Left ventricle myocardium superior (tissue), 1 donor: ENCODE measurements around the gene UBL5. TPM values are rescaled to one million over a fixed set of nuclear protein-coding genes. Genes with fewer than 3 reads are reported as not detected.

Experiments used
- ATAC-seq: fragments of 200-7000 bp; cut with Tn5 transposase; one replicate; pipeline ENCODE4 v1.9.1; 2020; ENCODE audit warnings: mild to moderate bottlenecking, moderate library complexity
- DNase-seq: peaks from one replicate; pipeline ENCODE4 v3.0.0-alpha.2; 2020
- intact Hi-C: fragments of 100-400 bp; cut with micrococcal nuclease; formaldehyde crosslinking; loops from one replicate; pipeline ENCODE4 v1.11.0; 2022
- total RNA-seq: library from RNA; stranded (reverse); fragmentation: NEBNext Ultra II Directional; extraction: Animal tissue kit (Norgen Biotek cat#: 25700); gene quantifications from one replicate; pipeline ENCODE4 v1.2.1, GENCODE V29; 2021
- donor health status: DM: no; HTN: yes; CAD: no; lungs with severe emphysema.

UBL5 gene
- total RNA-seq, 1 donor from 2014 or later: 580 TPM

DNA sequence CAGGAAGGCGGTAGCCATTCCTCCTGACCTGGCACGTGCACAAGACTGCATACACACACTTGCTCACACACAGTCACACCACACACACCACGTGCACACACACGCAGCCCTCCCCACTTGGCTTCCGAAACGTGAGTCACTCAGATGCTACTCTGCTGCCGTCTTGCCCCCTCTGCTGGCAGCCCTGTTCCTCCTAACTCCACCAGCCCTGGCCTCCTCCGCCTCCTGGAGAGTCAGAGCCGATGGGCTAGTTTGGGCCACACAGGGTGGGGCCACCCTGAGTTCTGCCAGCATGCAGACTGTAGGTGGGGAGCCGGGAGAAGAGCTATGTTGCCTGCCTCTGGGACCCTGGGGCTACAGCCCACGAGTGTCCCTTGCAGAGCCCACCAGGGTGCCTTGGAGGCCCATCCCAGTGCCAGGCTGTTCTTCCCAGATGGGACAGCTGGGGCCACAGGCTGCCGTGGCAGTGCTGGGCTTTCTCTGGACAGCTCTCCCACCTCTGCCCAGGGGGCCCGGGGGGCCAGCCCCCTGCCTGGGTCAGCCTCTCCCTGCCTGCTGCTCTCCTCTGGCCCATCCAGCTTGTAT lies 19.5 kb downstream of the UBL5 start:
- intact Hi-C loops: no loop called here
- DNase-seq (peak; percentile 56), ATAC-seq (peak; percentile 61)

GRCh38 chr19:9848060-9848459 lies 20.3 kb downstream of the UBL5 start:
- ATAC-seq (no peak), DNase-seq (no peak)
- intact Hi-C loops: no loop called here

DNA sequence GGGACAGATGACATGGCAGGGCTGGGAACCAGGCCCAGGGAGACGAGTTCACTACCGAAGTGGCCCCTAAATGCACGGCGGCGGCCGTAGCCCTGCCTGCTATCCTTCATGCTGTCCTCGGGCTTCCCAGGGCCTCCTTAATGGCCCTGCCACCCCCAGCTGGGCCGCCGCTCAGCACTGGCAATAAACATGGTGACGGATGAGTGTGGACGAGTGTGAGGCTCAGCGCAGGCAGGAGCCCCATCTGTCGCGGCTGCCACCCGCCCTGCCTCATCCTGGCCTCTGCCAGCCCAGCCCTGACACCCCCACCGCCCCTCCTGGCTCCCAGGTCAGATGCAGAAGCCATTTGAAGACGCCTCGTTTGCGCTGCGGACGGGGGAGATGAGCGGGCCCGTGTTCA lies 21.0 kb downstream of the UBL5 start:
- no peak for DNase-seq
- intact Hi-C loops: no loop called here
- ATAC-seq: no peak

DNA sequence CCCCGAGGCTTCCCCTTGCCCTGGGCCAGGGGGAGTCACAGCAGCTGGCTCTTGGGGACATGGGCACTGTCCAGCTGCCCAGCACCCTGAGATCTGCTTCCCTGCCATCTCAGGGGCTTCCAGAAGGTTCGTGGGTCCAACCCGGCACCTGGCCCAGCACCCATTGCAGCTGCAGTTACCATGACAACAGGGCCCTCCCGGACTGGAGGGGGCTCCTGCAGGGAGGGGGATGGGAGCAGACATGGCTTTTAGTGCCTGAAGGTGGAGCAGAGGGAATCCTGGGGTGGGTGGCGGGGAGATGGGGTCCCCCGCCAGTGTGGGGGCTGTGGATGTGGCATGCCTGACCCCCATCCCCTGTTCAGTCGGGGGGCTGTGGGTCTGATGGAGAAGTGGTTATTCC lies 22.1 kb downstream of the UBL5 start:
- ATAC-seq: no peak
- no peak for DNase-seq
- intact Hi-C loops: no loop called here

DNA sequence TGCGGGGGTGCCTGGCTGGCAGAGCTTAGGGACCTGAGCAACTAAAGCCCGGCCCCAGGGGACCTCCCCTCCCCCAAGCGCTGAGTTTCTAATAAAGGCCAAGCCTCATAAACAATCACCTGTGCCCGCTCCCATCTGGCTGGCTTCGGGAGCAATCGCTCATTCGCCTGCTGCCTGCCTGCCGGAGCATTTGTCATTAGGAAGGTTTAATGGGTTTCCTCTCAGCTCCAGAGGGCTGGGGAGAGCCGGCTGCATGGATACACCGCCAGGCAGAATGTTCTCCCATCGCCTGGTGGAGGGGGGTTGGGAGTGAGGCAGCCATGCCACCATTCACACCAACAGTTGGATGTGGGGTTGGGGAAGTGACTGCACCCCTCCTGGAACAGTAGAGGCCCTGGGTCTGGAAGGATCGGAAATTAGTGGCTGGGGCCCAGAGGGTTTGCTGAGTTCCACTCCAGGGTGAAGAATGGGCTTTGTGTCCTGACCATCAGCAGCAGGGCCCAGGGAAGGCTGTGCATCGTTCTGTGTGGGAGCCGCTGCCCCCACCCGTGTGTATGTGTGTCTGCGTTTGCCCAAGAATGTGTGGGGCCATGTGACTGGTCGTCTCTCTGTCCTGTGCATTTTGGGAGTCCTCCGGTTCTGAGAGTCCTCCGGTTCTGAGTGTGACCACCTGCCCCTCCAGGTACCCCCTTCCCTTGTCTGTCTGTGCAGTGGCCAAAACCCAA lies 22.7 kb downstream of the UBL5 start:
- no peak for ATAC-seq
- no peak for DNase-seq
- intact Hi-C loops: no loop called here

DNA sequence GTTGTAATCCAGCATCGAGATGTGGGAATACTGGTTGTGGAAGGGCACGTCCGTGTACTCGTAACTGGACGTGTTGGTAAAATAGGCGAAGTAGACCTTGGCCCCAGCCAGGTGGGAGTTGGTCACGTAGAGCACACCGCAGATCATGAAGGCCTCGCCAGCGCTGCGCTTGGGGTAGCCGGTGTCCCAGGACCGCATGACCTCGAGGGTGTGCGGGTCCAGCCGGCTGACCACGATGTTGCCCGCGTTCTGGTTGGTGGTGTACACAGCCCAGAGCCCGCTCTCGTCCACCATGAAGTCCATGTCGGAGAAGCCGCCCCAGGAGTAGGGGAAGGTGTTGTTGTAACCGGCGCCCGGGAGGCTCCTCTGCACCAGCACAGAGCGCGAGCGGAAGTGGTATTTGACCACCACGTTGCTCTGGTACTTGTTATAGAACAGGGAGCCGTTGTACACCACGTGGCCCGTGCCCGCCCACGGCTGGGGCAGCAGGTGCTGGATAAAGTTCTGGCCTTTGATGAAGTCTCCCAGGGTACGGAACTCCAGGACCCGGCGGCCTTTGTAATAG lies 26.6 kb downstream of the UBL5 start:
- ATAC-seq: no peak
- no peak for DNase-seq
- intact Hi-C loops: no loop called here

- no peak for DNase-seq
- intact Hi-C loops: no loop called here
Observed at GRCh38 chr19:9856609-9857008, 28.9 kb downstream of the UBL5 start.

GRCh38 chr19:9857076-9857721 lies 29.5 kb downstream of the UBL5 start:
- intact Hi-C loops: no loop called here
- ATAC-seq (no peak), DNase-seq (no peak)

More at GRCh38 chr19:9856609-9857008, 28.9 kb downstream of the UBL5 start:
- ATAC-seq: no peak

- intact Hi-C loops: no loop called here
- no peak for DNase-seq
- no peak for ATAC-seq
Observed at GRCh38 chr19:9857920-9858746, 30.4 kb downstream of the UBL5 start.

DNA sequence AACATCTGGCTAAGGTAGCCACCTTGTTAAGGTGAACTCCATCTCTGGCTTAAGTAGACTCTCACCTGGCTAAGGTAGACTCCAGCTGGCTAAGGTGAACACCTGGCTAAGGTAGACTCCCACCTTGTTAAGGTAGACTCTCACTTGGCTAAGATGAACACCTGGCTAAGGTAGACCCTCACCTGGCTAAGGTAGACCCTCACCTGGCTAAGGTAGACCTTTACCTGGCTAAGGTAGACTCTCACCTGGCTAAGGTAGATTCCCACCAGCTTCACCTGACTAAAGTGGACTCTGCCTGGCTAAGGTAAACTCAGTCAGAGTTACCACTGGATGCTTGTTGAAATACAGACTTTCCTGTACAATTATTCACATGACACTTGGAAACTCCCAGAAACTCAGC lies 31.0 kb downstream of the UBL5 start:
- DNase-seq (no peak), ATAC-seq (no peak)
- intact Hi-C loops: no loop called here

DNA sequence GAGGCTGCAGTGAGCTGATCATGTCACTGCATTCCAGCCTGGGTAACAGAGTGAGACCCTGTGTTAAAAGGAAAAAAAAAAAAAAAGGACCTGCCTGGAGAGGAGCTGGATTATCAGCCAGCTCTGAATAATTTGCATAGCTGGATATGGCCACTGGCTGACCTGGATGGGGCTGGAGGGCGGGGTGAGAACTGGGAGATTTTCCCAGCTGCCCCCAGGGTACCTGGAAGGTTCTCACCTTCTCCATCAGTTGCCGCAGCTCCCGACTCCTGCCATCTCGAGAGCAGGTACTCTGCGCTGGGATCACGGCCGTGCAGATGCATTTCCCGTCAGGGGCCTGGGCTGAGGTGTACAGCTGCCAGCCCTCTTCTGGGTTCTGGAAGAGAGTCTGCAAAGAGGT lies 32.7 kb downstream of the UBL5 start:
- intact Hi-C loops: no loop called here
- DNase-seq (no peak), ATAC-seq (no peak)

DNA sequence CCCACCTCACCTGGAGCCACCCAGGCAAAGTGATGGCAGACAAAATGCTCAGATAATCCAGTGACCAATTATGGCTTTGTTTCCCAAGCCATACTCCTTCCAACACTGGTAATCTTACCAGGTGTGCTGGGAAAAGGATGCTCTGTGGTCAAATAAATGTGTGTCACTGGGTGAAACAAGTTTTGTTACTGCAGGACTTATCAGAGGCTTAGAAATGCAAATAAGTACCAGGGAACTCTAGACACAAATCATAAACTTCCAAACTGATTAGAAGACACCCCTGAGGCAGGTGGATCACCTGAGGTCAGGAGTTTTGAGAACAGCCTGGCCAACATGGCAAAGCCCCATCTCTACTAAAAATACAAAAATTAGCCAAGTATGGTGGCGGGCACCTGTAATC lies 33.8 kb downstream of the UBL5 start:
- DNase-seq: no peak
- no peak for ATAC-seq
- intact Hi-C loops: no loop called here

DNA sequence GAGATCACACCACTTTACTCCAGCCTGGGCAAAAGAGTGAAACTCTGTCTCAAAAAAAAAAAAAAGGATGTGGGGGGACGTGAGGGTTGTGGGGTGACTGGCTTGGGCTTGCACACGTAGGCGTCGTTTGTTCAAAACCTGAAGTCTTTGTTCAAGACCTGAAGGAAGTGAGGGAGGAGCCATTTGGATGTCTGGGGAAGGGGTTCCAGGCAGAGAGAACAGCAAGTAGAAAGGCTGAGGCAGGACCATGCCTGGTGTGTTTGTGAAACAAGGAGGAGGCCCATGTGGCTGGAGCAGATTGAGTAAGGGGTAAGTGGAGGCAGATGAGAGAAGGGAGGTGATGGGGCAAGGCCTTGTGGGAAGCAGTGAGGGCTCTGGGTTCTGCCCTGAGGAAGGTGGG lies 35.2 kb downstream of the UBL5 start:
- DNase-seq (no peak), ATAC-seq (no peak)
- intact Hi-C loops: no loop called here

DNA sequence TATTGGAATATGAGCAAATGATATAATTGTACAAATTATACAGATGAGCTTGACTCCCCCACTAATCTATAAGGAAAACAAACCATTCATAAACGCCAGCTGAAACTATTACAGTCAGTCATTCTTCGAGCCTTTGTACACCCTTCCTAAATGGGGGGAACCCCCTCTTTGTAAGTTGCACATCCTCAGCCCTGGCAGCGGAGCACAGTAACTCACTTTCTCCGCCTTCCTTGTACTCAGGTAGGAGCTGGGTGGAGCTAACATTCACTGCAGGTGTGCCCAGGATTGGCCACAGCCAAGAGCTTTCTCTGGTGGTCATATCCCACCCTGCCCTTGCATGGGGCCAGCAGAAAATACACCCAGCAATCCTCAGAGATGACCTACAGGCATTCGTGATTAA lies 36.0 kb downstream of the UBL5 start:
- ATAC-seq (no peak), DNase-seq (no peak)
- intact Hi-C loops: no loop called here

GRCh38 chr19:9865732-9866501 lies 38.2 kb downstream of the UBL5 start:
- ATAC-seq (no peak), DNase-seq (no peak)
- intact Hi-C loops: no loop called here

- DNase-seq (no peak), ATAC-seq (no peak)
- intact Hi-C loops: no loop called here
Observed at GRCh38 chr19:9868983-9869617, 41.4 kb downstream of the UBL5 start.

GRCh38 chr19:9871626-9872338 lies 44.1 kb downstream of the UBL5 start:
- DNase-seq (no peak), ATAC-seq (no peak)
- intact Hi-C loops: no loop called here
